ENCODE results near the gene KIAA1328. TPM values are rescaled to one million over a fixed set of nuclear protein-coding genes. Genes with fewer than 3 reads are reported as not detected.

Gene KIAA1328
- total RNA-seq, 1 donor from 2014 or later, result 9.2 TPM

- DNase-seq (ENCODE audit: low spot score), result no peak
- H3K27me3 Mint-ChIP-seq (ENCODE audit: unreplicated experiment), result peaks cover 15% of the 10 kb centered on the region
- H3K4me3 Mint-ChIP-seq (ENCODE audit: unreplicated experiment), result no peak overlapping the region
- H3K27ac Mint-ChIP-seq (ENCODE audit: unreplicated experiment), result no peak overlapping the region
- H3K9me3 Mint-ChIP-seq (ENCODE audit: unreplicated experiment), result no peaks in the 10 kb centered on the region
- TF ChIP-seq CTCF (IDR thresholded peaks at IDR 0.05; ENCODE audit: unreplicated experiment), result no peak
- H3K36me3 Mint-ChIP-seq (ENCODE audit: low read depth, unreplicated experiment), result peaks cover 5% of the 10 kb centered on the region
- H3K4me1 Mint-ChIP-seq (ENCODE audit: unreplicated experiment), result peaks cover 16% of the 10 kb centered on the region
These were observed 409.6 kb downstream of the KIAA1328 start for GRCh38 chr18:37238282-37239108.

GRCh38 chr18:37242091-37242490 is 413.2 kb downstream of the KIAA1328 start:
- no peak for DNase-seq (ENCODE audit: low spot score)
- Mint-ChIP-seq H3K4me3 (ENCODE audit: unreplicated experiment) (no peak overlapping the region), H3K4me1 (ENCODE audit: unreplicated experiment) (peaks cover 12% of the 10 kb centered on the region), H3K36me3 (ENCODE audit: low read depth, unreplicated experiment) (no peaks in the 10 kb centered on the region), H3K9me3 (ENCODE audit: unreplicated experiment) (no peaks in the 10 kb centered on the region), H3K27me3 (ENCODE audit: unreplicated experiment) (peaks cover 10% of the 10 kb centered on the region), H3K27ac (ENCODE audit: unreplicated experiment) (no peak overlapping the region)
- no peak for TF ChIP-seq CTCF (IDR thresholded peaks at IDR 0.05; ENCODE audit: unreplicated experiment)

- H3K4me3 Mint-ChIP-seq (ENCODE audit: unreplicated experiment), result no peak overlapping the region
- H3K27ac Mint-ChIP-seq (ENCODE audit: unreplicated experiment), result no peak overlapping the region
- no peak for DNase-seq (ENCODE audit: low spot score)
- peaks cover 12% of the 10 kb centered on the region for H3K27me3 Mint-ChIP-seq (ENCODE audit: unreplicated experiment)
- peaks cover 9% of the 10 kb centered on the region for H3K4me1 Mint-ChIP-seq (ENCODE audit: unreplicated experiment)
- TF ChIP-seq CTCF (IDR thresholded peaks at IDR 0.05; ENCODE audit: unreplicated experiment), result no peak
- no peaks in the 10 kb centered on the region for H3K36me3 Mint-ChIP-seq (ENCODE audit: low read depth, unreplicated experiment)
- no peaks in the 10 kb centered on the region for H3K9me3 Mint-ChIP-seq (ENCODE audit: unreplicated experiment)
These were observed 414.1 kb downstream of the KIAA1328 start for GRCh38 chr18:37242826-37243560.

- H3K4me3 Mint-ChIP-seq (ENCODE audit: unreplicated experiment), result no peak overlapping the region
- DNase-seq (ENCODE audit: low spot score), result peak; percentile 56
These were observed 414.8 kb downstream of the KIAA1328 start for GRCh38 chr18:37243741-37244140.

More at GRCh38 chr18:37243741-37244140, 414.8 kb downstream of the KIAA1328 start:
- no peak overlapping the region for H3K27ac Mint-ChIP-seq (ENCODE audit: unreplicated experiment)
- TF ChIP-seq CTCF (IDR thresholded peaks at IDR 0.05; ENCODE audit: unreplicated experiment), result no peak
- H3K4me1 Mint-ChIP-seq (ENCODE audit: unreplicated experiment), result peaks cover 8% of the 10 kb centered on the region
- no peaks in the 10 kb centered on the region for H3K9me3 Mint-ChIP-seq (ENCODE audit: unreplicated experiment)
- H3K36me3 Mint-ChIP-seq (ENCODE audit: low read depth, unreplicated experiment), result no peaks in the 10 kb centered on the region
- H3K27me3 Mint-ChIP-seq (ENCODE audit: unreplicated experiment), result peaks cover 10% of the 10 kb centered on the region

Data from endothelial cell (in vitro differentiated cells).